ENCODE results near the gene AQP9. TPM values are rescaled to one million over a fixed set of nuclear protein-coding genes. Genes with fewer than 3 reads are reported as not detected.

Gene AQP9
- total RNA-seq, 1 experiment from 2014 or later, result not detected

GRCh38 chr15:58175955-58176354, 37.8 kb downstream of the AQP9 start:
- Histone ChIP-seq H4K20me1 (ENCODE audit: insufficient read depth, low read depth, low read length) (no peaks in the 10 kb centered on the region), H3K79me2 (ENCODE audit: low read length) (no peaks in the 10 kb centered on the region), H3K9ac (ENCODE audit: low read length) (no peak overlapping the region), H3K36me3 (ENCODE audit: insufficient read depth, low read length) (no peaks in the 10 kb centered on the region), H3K4me3 (ENCODE audit: low read length) (no peak overlapping the region), H2AFZ (ENCODE audit: low read length) (no peak overlapping the region), H3K9me3 (ENCODE audit: low read length) (no peaks in the 10 kb centered on the region), H3K27ac (ENCODE audit: low read length) (no peak overlapping the region), H3K27me3 (ENCODE audit: low read length) (no peaks in the 10 kb centered on the region), H3K9me2 (replicated peaks; ENCODE audit: insufficient read depth, low read length) (no peaks in the 10 kb centered on the region), H3K4me1 (ENCODE audit: low read length) (no peaks in the 10 kb centered on the region), H3K4me2 (ENCODE audit: low read depth, low read length, poor library complexity, severe bottlenecking) (no peak overlapping the region)
- DNase-seq, result no peak

- Histone ChIP-seq H3K27ac (ENCODE audit: low read length) (no peak overlapping the region), H3K4me1 (ENCODE audit: low read length) (no peaks in the 10 kb centered on the region), H4K20me1 (ENCODE audit: insufficient read depth, low read depth, low read length) (no peaks in the 10 kb centered on the region), H3K27me3 (ENCODE audit: low read length) (no peaks in the 10 kb centered on the region), H3K9me2 (replicated peaks; ENCODE audit: insufficient read depth, low read length) (no peaks in the 10 kb centered on the region), H2AFZ (ENCODE audit: low read length) (no peak overlapping the region), H3K36me3 (ENCODE audit: insufficient read depth, low read length) (no peaks in the 10 kb centered on the region), H3K4me3 (ENCODE audit: low read length) (no peak overlapping the region), H3K79me2 (ENCODE audit: low read length) (no peaks in the 10 kb centered on the region), H3K4me2 (ENCODE audit: low read depth, low read length, poor library complexity, severe bottlenecking) (no peak overlapping the region), H3K9me3 (ENCODE audit: low read length) (no peaks in the 10 kb centered on the region), H3K9ac (ENCODE audit: low read length) (no peak overlapping the region)
- no peak for DNase-seq
These were observed 40.5 kb downstream of the AQP9 start for GRCh38 chr15:58178668-58179067.

- H3K27ac ChIP-seq (ENCODE audit: low read length), result no peak overlapping the region
- no peaks in the 10 kb centered on the region for H3K4me1 ChIP-seq (ENCODE audit: low read length)
- H3K4me3 ChIP-seq (ENCODE audit: low read length), result no peak overlapping the region
- H4K20me1 ChIP-seq (ENCODE audit: insufficient read depth, low read depth, low read length), result no peaks in the 10 kb centered on the region
- no peak overlapping the region for H3K4me2 ChIP-seq (ENCODE audit: low read depth, low read length, poor library complexity, severe bottlenecking)
- no peaks in the 10 kb centered on the region for H3K9me2 ChIP-seq (replicated peaks; ENCODE audit: insufficient read depth, low read length)
- no peak overlapping the region for H2AFZ ChIP-seq (ENCODE audit: low read length)
- H3K27me3 ChIP-seq (ENCODE audit: low read length), result no peaks in the 10 kb centered on the region
- no peak for DNase-seq
- H3K9ac ChIP-seq (ENCODE audit: low read length), result no peak overlapping the region
- no peaks in the 10 kb centered on the region for H3K36me3 ChIP-seq (ENCODE audit: insufficient read depth, low read length)
- no peaks in the 10 kb centered on the region for H3K79me2 ChIP-seq (ENCODE audit: low read length)
- no peaks in the 10 kb centered on the region for H3K9me3 ChIP-seq (ENCODE audit: low read length)
These were observed 41.0 kb downstream of the AQP9 start for GRCh38 chr15:58179206-58179605.

- no peak overlapping the region for H2AFZ ChIP-seq (ENCODE audit: low read length)
- no peaks in the 10 kb centered on the region for H4K20me1 ChIP-seq (ENCODE audit: insufficient read depth, low read depth, low read length)
- H3K9me2 ChIP-seq (replicated peaks; ENCODE audit: insufficient read depth, low read length), result no peaks in the 10 kb centered on the region
- H3K27me3 ChIP-seq (ENCODE audit: low read length), result no peaks in the 10 kb centered on the region
- H3K4me1 ChIP-seq (ENCODE audit: low read length), result no peaks in the 10 kb centered on the region
- H3K36me3 ChIP-seq (ENCODE audit: insufficient read depth, low read length), result no peaks in the 10 kb centered on the region
- no peak overlapping the region for H3K9ac ChIP-seq (ENCODE audit: low read length)
- no peaks in the 10 kb centered on the region for H3K9me3 ChIP-seq (ENCODE audit: low read length)
- no peak overlapping the region for H3K4me3 ChIP-seq (ENCODE audit: low read length)
- H3K79me2 ChIP-seq (ENCODE audit: low read length), result no peaks in the 10 kb centered on the region
- no peak overlapping the region for H3K27ac ChIP-seq (ENCODE audit: low read length)
- DNase-seq, result no peak
- no peak overlapping the region for H3K4me2 ChIP-seq (ENCODE audit: low read depth, low read length, poor library complexity, severe bottlenecking)
These were observed 41.7 kb downstream of the AQP9 start for GRCh38 chr15:58179741-58180381.

GRCh38 chr15:58182460-58183163, 44.4 kb downstream of the AQP9 start:
- H4K20me1 ChIP-seq (ENCODE audit: insufficient read depth, low read depth, low read length), result no peaks in the 10 kb centered on the region
- no peak overlapping the region for H3K4me2 ChIP-seq (ENCODE audit: low read depth, low read length, poor library complexity, severe bottlenecking)
- no peak overlapping the region for H2AFZ ChIP-seq (ENCODE audit: low read length)
- H3K4me1 ChIP-seq (ENCODE audit: low read length), result no peaks in the 10 kb centered on the region
- no peaks in the 10 kb centered on the region for H3K9me2 ChIP-seq (replicated peaks; ENCODE audit: insufficient read depth, low read length)
- no peaks in the 10 kb centered on the region for H3K9me3 ChIP-seq (ENCODE audit: low read length)
- no peaks in the 10 kb centered on the region for H3K79me2 ChIP-seq (ENCODE audit: low read length)
- no peaks in the 10 kb centered on the region for H3K36me3 ChIP-seq (ENCODE audit: insufficient read depth, low read length)
- H3K4me3 ChIP-seq (ENCODE audit: low read length), result no peak overlapping the region
- no peak overlapping the region for H3K27ac ChIP-seq (ENCODE audit: low read length)
- no peaks in the 10 kb centered on the region for H3K27me3 ChIP-seq (ENCODE audit: low read length)
- no peak overlapping the region for H3K9ac ChIP-seq (ENCODE audit: low read length)
- peak; percentile 73 for DNase-seq

GRCh38 chr15:58185439-58185838, 47.3 kb downstream of the AQP9 start:
- no peak overlapping the region for H3K9ac ChIP-seq (ENCODE audit: low read length)
- no peaks in the 10 kb centered on the region for H3K4me1 ChIP-seq (ENCODE audit: low read length)
- no peak overlapping the region for H2AFZ ChIP-seq (ENCODE audit: low read length)
- H3K4me2 ChIP-seq (ENCODE audit: low read depth, low read length, poor library complexity, severe bottlenecking), result no peak overlapping the region
- H4K20me1 ChIP-seq (ENCODE audit: insufficient read depth, low read depth, low read length), result no peaks in the 10 kb centered on the region
- no peaks in the 10 kb centered on the region for H3K9me3 ChIP-seq (ENCODE audit: low read length)
- DNase-seq, result no peak
- H3K79me2 ChIP-seq (ENCODE audit: low read length), result no peaks in the 10 kb centered on the region
- no peaks in the 10 kb centered on the region for H3K36me3 ChIP-seq (ENCODE audit: insufficient read depth, low read length)
- no peak overlapping the region for H3K4me3 ChIP-seq (ENCODE audit: low read length)
- no peaks in the 10 kb centered on the region for H3K27me3 ChIP-seq (ENCODE audit: low read length)
- H3K27ac ChIP-seq (ENCODE audit: low read length), result no peak overlapping the region
- no peaks in the 10 kb centered on the region for H3K9me2 ChIP-seq (replicated peaks; ENCODE audit: insufficient read depth, low read length)

GRCh38 chr15:58189148-58189811, 51.1 kb downstream of the AQP9 start:
- Histone ChIP-seq H4K20me1 (ENCODE audit: insufficient read depth, low read depth, low read length) (no peaks in the 10 kb centered on the region), H3K27ac (ENCODE audit: low read length) (no peak overlapping the region), H3K9me3 (ENCODE audit: low read length) (no peaks in the 10 kb centered on the region), H3K4me3 (ENCODE audit: low read length) (no peak overlapping the region), H3K4me2 (ENCODE audit: low read depth, low read length, poor library complexity, severe bottlenecking) (no peak overlapping the region), H2AFZ (ENCODE audit: low read length) (no peak overlapping the region), H3K79me2 (ENCODE audit: low read length) (no peaks in the 10 kb centered on the region), H3K4me1 (ENCODE audit: low read length) (no peaks in the 10 kb centered on the region), H3K27me3 (ENCODE audit: low read length) (no peaks in the 10 kb centered on the region), H3K9me2 (replicated peaks; ENCODE audit: insufficient read depth, low read length) (no peaks in the 10 kb centered on the region), H3K9ac (ENCODE audit: low read length) (no peak overlapping the region), H3K36me3 (ENCODE audit: insufficient read depth, low read length) (no peaks in the 10 kb centered on the region)
- DNase-seq, result no peak

- Histone ChIP-seq H3K9me3 (ENCODE audit: low read length) (no peaks in the 10 kb centered on the region), H3K9me2 (replicated peaks; ENCODE audit: insufficient read depth, low read length) (no peaks in the 10 kb centered on the region), H3K79me2 (ENCODE audit: low read length) (no peaks in the 10 kb centered on the region), H3K9ac (ENCODE audit: low read length) (no peak overlapping the region), H3K4me2 (ENCODE audit: low read depth, low read length, poor library complexity, severe bottlenecking) (no peak overlapping the region), H3K4me3 (ENCODE audit: low read length) (no peak overlapping the region), H4K20me1 (ENCODE audit: insufficient read depth, low read depth, low read length) (no peaks in the 10 kb centered on the region), H3K36me3 (ENCODE audit: insufficient read depth, low read length) (no peaks in the 10 kb centered on the region), H3K27ac (ENCODE audit: low read length) (no peak overlapping the region), H2AFZ (ENCODE audit: low read length) (no peak overlapping the region), H3K27me3 (ENCODE audit: low read length) (no peaks in the 10 kb centered on the region), H3K4me1 (ENCODE audit: low read length) (no peaks in the 10 kb centered on the region)
- DNase-seq, result no peak
These were observed 52.2 kb downstream of the AQP9 start for GRCh38 chr15:58190419-58190818.
